GM18867 (cell line): ENCODE data around the gene UGT2A1.
"Not testable (repeated sequence)": the region's sequence is repeated elsewhere in the genome, so short reads cannot be mapped to it uniquely, and the experiment has no call there.

Experiments
- ATAC-seq: cut with Tn5 transposase; IDR thresholded peaks from one replicate; pipeline ENCODE4 v1.9.1; 2021; ENCODE audit warnings: mild to moderate bottlenecking, moderate library complexity; ENCODE audit not compliant: unreplicated experiment

Gene UGT2A1

DNA sequence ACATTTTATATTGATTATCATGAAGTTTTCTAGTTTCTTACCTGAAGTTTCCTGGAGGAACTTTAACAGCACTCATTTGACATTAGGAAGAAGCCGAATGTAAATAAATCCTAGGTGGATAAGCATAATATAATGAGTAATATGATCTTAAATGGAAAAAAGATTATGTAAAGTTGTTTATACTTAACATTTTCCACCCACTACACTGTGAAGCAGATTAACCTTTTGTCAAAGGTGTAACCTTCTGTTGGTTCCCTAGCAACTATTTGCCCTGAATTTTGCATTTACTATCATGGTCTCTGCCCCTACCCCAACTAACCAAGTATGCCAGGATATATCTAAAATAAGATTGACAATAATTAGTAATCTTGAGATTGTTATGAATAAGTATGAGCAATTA, at the start of gene UGT2A1:
Gene UGT2A1 (minus strand): TSS at position 101 of the 400 bp plus-strand sequence. CDS start 5,603 bp downstream, outside the sequence.
- no peak for ATAC-seq

DNA sequence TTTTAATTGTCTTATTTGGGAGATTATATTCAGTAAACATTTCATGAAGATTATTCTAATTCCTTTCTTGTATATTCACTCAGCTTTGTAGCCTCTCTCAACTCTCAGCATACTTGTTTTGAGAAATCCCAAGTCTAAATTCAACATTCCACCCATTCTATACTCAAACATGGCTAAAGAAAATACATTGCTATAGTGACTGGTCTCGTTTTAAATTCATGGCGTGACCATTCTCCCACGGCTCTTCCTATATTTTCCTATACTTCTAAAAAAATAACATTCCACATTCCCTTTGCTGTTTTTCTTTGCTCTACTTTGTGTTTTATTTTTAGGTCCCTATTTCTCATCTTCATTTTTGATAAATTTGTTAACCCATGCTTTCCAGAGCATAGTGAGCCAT, 49.2 kb upstream of the UGT2A1 start:
- ATAC-seq, result no peak

DNA sequence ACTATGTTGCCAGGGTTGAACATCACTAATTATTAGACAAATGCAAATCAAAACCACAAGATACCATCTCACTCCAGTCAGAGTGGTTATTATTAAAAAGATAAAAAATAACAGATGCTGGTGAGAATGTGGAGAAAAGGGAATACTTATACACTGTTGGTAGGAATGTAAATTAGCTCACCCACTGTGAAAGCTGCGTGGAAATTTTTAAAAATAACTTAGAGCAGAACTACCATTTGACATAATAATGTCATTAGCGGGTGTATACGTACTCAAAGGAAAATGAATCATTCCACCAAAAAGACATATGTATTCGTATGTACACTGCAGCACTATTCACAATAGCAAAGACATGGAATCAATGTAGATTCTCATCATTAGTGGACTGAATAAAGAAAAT, 48.6 kb upstream of the UGT2A1 start:
- no peak for ATAC-seq

DNA sequence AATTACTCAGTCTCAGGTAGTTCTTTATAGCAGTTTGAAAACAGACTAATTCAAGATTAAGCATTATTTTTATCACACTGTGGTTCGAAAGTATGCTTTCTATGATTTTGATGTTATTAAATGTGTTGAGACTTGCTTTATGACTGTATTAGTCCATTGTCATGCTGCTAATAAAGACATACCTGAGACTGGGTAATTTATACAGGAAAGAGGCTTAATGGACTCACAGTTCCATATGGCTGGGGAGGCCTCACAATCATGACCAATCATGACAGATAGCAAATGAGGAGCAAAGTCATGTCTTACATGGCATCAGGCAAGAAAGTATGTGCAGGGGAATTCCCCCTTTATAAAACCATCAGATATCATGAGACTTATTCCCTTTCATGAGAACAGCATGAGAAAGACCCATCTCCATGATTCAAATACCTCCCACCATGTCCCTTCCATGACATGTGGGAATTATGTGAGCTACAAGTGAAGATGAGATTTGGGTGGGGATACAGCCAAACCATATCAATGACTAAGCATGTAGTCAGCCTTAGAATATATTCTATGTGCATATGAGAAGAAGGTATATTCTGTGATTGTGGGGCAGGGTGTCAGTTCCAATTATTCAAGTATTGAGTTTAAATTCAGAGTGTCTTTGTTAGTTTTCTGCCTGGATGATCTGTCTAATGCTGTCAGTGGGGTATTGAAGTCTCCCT, 44.6 kb upstream of the UGT2A1 start:
- no peak for ATAC-seq

DNA sequence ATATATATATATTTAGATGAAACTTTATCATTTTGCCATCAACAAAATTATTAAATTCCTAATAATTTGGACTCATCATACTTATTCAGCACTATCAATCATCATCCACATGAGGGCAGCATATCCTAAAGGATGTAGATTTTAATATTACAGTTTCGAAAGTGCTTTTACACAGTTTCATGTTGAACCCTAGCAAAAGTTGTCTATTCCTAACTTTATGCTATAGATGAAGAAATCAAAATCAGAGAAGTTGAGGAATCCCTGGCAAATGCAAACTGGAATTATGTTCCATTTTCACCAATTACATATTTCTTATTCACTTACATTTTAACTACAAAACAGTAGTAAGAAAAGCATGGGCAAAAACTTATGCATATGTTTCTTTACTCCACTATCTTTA, 36.6 kb upstream of the UGT2A1 start:
- ATAC-seq, result peak; percentile 62

DNA sequence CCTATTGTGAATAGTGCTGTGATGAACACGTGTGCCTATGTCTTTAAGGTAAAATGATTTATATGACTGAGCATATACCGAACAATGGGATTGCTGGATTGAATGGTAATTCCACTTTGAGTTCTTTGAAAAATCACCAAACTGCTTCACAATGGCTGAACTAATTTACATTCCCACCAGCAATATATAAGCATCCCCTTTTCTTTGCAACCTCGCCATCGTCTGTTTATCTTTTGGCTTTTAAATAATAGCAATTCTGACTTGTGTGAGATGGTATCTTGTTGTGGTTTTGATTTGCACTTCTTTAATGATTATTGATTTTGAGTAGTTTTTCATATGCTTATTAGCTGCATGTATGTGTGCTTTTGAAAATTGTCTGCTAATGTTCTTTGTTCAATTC, 31.8 kb upstream of the UGT2A1 start:
- no peak for ATAC-seq

DNA sequence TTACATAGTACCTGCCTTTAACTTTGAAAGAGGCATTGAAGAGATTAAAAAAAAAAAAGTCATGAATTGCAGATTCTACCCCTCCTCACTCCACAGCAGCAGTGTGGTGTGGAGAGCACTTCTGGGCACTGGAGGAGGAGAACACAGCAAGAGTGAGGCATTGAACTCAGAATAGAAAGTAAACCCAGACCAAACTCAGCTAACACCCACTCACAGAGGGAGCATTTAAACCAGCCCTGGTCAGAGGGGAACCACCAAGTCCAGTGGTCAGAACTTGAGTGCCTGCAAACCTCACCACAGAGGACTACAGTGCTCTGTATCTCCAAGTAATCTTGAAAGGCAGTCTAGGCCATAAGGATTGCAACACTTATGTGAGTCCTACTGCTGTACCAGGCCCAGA, 15.6 kb upstream of the UGT2A1 start:
- no peak for ATAC-seq

DNA sequence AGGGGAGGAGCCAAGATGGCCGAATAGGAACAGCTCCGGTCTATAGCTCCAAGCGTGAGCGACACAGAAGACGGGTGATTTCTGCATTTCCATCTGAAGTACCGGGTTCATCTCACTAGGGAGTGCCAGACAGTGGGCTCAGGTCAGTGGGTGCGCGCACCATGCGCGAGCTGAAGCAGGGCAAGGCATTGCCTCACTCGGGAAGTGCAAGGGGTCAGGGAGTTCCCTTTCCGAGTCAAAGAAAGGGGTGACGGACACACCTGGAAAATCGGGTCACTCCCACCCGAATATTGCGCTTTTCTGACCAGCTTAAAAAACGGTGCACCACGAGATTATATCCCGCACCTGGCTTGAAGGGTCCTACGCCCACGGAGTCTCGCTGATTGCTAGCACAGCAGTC, 11.0 kb upstream of the UGT2A1 start:
- ATAC-seq, result not testable (repeated sequence)

DNA sequence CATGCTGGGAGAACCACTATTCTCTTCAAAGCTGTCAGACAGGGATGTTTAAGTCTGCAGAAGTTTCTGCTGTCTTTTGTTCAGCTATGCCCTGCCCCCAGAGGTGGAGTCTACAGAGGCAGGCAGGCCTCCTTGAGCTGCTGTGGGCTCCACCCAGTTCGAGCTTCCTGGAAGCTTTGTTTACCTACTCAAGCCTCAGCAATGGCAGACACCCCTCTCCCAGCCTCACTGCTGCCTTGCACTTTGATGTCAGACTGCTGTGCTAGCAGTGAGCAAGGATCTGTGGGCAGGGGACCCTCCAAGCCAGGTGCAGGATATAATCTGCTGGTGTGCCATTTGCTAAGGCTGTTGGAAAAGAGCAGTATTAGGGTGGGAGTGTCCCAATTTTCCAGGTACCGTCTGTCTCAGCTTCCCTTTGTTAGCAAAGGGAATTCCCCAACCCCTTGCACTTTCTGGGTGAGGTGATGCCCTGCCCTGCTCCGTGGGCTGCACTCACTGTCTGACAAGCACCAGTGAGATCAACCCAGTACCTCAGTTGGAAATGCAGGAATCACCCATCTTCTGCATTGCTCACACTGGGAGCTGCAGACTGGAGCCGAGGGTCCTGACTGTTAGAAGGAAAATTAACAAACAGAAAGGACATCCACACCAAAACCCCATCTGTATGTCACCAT, 8.2 kb upstream of the UGT2A1 start:
- not testable (repeated sequence) for ATAC-seq

DNA sequence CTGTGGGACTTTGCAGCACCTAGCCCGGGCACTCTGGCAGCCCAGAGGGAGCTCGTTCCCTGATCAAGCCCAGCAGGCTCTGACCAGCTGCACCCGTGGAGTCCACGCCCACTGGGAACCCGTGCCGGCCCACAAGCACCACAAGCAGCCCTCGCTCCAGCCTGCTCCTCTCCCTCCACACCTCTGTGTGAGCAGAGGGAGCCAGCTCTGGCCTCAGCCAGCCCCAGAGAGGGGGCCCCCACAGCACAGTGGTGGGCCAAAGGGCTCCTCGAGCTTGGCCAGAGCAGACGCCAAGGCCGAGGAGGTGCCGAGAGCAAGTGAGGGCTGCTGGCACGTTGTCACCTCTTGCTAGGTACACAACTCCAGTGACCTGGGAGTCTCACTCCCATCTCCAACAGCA, 5.1 kb upstream of the UGT2A1 start:
- no peak for ATAC-seq

DNA sequence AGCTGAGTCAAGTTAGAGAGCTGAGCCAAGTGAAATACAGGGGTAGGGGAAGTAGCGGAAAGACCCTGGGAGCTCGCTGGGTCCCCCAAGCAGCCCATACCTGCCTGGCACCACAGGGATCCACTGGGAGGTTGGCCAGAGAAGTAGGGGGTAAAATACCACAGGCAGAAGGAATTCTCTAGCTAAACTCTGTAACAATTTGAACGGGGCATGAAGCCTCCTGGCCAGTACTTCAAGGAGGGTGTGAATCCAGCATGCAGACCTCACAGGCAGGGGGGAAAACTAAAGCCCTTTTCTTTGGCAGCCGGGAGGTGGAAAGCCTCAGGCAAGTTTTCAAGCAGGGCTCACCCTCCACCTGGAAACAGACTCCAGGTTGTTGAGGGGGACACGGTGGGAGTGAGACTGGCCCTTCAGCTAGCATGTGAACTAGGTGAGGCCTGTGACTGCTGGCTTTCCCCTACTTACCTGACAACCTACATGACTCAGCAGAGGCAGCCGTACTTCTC, 3.7 kb upstream of the UGT2A1 start:
- no peak for ATAC-seq

DNA sequence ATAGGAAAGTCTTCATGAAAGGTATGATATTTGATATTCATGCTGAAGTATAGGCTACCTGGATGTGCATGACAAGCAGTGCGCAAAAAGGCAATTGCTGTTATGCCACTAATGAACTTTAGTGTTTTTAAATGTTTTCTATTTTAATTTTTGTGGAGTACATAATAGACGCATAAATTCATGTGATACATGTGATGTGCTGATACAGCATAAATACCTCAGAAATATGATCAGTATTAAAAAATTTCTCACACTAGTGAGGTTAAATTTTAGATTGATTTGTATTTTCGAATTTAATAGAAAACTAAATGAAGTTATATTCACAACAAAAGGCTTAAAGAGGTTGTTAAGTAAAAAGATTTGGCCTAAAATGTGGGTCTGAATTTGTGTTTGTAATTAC, 2.2 kb downstream of the UGT2A1 start:
- ATAC-seq, result no peak

DNA sequence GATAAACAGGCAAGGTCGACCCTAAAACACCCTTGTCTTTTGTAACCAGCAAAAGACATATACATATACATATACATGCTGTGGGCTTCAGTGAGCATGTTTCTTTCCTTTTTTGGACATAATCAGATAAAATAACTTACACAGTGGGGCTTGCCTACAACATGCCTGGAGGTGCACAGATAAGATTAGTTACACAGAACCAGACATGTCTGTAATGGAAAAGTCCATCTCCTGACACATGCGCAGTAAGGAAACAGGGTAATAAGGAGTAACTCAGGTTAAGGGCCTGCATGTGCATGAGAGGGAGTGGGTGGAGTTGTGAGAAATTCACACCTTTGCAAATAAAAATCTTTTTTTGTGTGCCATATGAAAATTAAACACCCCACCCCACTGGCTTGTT, 3.4 kb downstream of the UGT2A1 start:
- ATAC-seq, result no peak

DNA sequence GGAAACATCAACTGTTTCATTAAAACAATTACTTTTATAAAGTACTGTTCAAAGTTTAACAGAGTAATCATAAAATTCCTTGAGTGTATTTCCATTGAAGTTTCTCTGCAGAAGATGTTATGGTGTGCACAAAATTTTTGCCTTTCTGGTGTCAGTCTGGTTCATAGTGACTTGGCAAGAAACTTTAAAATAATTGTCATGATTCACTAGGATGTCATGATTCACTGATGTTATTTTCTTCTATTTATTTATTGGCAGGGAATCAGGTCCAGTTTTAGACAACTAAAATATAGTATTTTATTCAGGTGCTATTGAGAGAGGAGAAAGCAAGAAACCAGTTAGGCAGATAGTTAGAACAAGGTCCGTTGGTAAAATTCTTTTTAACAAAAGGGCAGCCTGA, 3.8 kb downstream of the UGT2A1 start:
- no peak for ATAC-seq

DNA sequence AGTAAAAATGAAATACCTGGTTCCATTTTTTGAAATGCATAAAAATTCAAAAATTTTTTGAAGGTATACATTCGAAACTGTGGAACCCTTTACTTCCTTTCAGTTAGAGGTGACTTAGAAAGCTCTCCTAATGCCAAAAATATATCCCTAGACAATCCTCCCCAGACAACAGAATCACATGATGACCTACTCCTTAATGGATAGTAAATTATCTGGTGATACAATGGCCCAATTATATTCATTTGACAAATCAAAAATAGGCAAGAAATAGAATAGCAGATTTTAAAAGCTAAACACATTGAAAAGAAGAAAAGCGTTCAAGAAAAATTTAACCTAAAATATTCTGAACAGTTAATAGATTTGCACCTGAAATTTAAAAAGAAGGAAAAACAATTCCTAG, 10.1 kb downstream of the UGT2A1 start:
- no peak for ATAC-seq

DNA sequence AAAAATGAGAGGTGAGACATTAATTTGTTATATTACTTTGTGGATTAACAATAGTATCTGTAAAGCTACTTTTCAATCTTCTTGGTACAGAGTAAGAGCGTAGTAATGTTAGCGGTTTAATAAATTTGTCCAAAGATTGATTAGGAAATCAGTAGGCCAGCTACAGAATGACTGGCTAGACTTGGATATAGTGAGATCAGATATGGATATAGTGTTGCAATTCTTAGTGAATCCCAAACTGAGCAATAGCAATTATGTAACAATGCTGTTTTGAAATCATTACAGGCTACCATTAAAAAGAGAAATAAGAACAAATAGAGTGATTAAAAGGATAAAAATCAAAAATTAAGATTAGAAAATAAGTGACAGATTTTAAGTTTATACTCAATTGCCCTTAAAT, 12.8 kb downstream of the UGT2A1 start:
- no peak for ATAC-seq

DNA sequence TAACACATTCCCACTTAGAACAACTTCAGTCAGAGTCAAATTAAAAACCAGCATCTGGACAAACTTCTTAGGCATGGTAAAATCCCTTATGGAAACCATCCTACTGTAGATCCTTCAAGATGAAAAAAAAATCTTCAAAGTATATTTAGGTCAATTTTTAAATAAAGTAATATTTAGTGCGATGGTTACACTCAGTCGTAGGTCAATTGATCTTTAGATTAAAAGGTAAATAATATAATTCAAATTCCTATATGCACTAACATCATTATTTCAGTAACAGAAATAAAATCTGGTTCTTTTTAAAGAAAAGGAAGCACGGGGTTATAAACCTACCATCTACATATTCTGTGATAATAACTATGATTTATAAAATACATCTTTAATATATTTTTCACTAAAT, 13.5 kb downstream of the UGT2A1 start, which contains the start of gene UGT2A2:
Gene UGT2A2 (minus strand): TSS at position 101 of the 400 bp plus-strand sequence. CDS start 2 bp downstream, at position 99.
- no peak for ATAC-seq

DNA sequence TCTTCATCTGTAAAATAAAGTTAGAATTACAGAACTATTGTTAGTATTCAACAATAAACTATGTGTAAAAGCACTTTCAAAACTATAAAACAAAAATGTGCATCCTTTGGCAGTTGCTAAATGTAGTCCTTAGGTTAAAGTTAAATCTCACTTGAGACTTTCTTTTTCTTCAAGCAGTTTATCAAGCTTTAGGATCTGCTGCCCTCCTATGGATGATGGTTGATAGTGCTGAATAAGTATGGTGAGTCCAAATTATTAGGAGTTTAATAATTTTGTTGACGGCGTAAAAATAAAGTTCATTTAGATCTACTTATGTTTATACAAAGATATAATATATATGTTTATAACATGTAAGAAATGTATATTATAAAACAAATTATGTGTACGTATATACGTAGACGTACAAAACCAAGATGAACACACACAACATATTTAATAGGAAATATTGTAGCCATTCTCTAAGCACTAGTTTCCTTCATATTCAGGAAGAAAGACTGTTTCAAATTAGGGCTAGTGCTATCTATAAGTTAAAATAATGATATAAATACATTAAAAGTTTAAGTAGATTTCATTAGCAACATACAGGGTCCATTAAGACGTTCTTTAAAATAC, 35.9 kb downstream of the UGT2A1 start:
- no peak for ATAC-seq

DNA sequence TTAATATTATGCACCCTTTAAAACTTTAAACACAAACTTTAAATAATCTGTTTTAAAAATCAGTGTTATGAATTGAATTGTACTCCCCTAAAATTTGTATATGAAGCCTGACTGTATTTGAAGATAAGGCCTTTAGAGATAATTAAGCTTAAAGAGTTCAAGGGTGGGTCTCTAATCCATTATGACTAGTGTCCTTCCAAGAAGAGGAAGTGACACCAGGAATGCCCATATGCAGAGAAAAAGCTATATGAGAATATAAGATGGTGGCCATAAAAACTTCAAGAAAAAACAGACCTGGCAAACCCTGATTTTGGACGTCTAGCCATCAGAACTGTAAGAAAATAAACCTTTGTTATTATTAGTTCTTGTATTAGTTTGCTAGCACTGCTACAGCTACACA, 42.6 kb downstream of the UGT2A1 start:
- no peak for ATAC-seq

DNA sequence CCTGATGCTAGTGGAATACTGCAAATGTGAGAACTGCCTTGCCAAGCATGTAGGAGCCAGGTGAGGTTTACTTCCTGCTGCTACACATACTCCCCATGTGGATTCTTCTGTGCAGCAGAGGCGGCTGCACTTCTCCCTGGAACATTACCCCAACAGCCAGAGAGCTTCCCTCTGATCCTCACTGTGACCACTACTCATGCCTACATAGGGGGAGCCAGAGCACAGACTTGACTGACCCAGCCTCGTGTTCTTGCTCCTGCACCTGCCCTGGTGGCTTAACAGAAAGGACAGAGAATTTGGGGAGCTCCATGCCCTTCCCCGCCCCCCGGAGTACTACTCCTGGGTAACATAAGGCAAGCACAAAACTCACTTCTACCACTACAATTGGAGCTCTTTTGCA, 52.0 kb downstream of the UGT2A1 start:
- ATAC-seq, result no peak

DNA sequence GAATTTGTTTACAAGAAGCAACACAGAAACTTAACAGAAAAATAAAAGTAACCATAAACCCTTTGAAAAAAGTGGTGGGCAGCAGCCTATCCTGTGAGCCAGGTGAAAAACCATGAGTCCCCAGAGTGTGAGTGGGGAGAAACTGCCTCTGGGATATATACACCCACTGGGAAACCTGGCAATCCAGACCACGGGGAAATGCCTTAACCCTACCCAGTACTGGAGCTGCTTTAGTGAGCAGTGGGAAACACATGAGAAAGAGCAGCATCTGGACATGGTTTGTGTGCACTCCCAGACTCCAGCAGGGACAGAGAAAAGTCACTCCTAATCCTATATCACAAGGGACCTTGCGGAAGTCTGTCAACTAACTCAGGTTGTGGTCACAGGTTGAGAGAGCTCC, 53.0 kb downstream of the UGT2A1 start:
- no peak for ATAC-seq

DNA sequence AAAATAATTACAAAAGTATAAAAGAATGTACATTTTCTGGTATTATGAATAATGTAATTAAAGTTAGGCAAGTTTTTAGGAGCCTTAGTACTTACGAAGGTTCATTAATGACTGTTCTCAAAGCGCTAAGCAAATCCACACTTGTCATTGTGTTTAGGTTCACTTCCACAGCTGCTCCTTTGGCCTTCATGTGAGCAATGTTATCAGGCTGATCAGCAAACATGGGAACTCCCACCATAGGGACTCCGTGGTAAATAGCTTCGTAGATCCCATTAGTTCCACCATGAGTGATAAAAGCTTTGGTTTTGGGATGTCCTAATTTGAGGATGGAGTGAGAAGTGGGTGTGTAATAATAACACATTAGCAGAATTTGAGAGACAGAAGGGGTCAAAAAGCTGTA, 58.7 kb downstream of the UGT2A1 start:
- ATAC-seq, result no peak
